Measurements from ENCODE around the gene TGIF2. TPM values are rescaled to one million over a fixed set of nuclear protein-coding genes. Genes with fewer than 3 reads are reported as not detected.

The TGIF2 gene
- total and polyA plus RNA-seq, 2 of the 13 experiments (the other 11 are each of a cell fraction or from before 2014, with no cell fraction given), result 41.3 to 53.9 TPM

GRCh38 chr20:36542516-36543183 lies 30.7 kb upstream of the TGIF2 start (continued):
- TF ChIP-seq ZBTB40 (IDR thresholded peaks at IDR 0.05), result no peak
- no peak; the same call in 1 of the 2 replicates for TF ChIP-seq ZBTB40 (CRISPR knock-in tag; IDR thresholded peaks at IDR 0.05)
- peak; percentile 14 for TF ChIP-seq JARID2 (CRISPR knock-in tag; IDR thresholded peaks at IDR 0.05; ENCODE audit: insufficient replicate concordance)
- TF ChIP-seq ZBTB49 (CRISPR knock-in tag; IDR thresholded peaks at IDR 0.05; ENCODE audit: borderline replicate concordance), result 0 out of 2 replicates have a peak, but pooled peaks have one; percentile 9
- peak; percentile 37 for TF ChIP-seq HIVEP1 (CRISPR knock-in tag; IDR thresholded peaks at IDR 0.05)
